H1 (cell line): Measurements from ENCODE around the gene MCHR1. TPM values are rescaled to one million over a fixed set of nuclear protein-coding genes. Genes with fewer than 3 reads are reported as not detected.
A peak's percentile ranks its signal among the peaks of the same experiment; 100 is the strongest.

Experiments used
- CTCF ChIA-PET: fragments of 300-600 bp; sonication (Branson Sonifier 250); formaldehyde crosslinking; loops from one replicate; lab custom pipeline; 2021; ENCODE audit not compliant: partially characterized antibody; lab: Charles Lee
- POLR2A ChIA-PET: fragments of 300-600 bp; sonication (Branson Sonifier 250); formaldehyde crosslinking; loops from one replicate; lab custom pipeline; 2021; ENCODE audit warnings: inconsistent platforms; ENCODE audit not compliant: partially characterized antibody; lab: Charles Lee
- DNase-seq, 2 experiments: peaks; one replicate each; pipeline versions ENCODE4 v3.0.0 to v3.0.0-alpha.2; 2010 to 2022; ENCODE audit warnings: low spot score in 2 of 2, low read depth in 1 of 2, mixed read lengths in 1 of 2
- FAIRE-seq: peaks from 2 replicates; lab custom pipeline; 2011; peaks lifted over from hg19 to GRCh38; lab: Jason Lieb, UNC
- H2AFZ ChIP-seq: 2 replicates; pipeline ENCODE4 v1.8.1; 2012; ENCODE audit warnings: low read length, inconsistent platforms
- H2AK5ac ChIP-seq: 2 replicates; pipeline ENCODE4 v1.6.1; 2013; ENCODE audit warnings: low read depth, low read length
- H2BK120ac ChIP-seq: replicated peaks from 2 replicates; pipeline ENCODE3; 2013; ENCODE audit warnings: low read depth, low read length, inconsistent platforms
- H2BK12ac ChIP-seq: 2 replicates; pipeline ENCODE4 v1.6.1; 2013; ENCODE audit warnings: low read depth, low read length
- H2BK15ac ChIP-seq: 2 replicates; pipeline ENCODE4 v1.6.1; 2013; ENCODE audit warnings: low read length
- H2BK20ac ChIP-seq: 2 replicates; pipeline ENCODE4 v1.6.1; 2013; ENCODE audit warnings: low read length
- H2BK5ac ChIP-seq: 2 replicates; pipeline ENCODE4 v1.6.1; 2013; ENCODE audit warnings: low read depth, low read length
- H3K14ac ChIP-seq: 2 replicates; pipeline ENCODE4 v1.6.1; 2013; ENCODE audit warnings: inconsistent platforms; ENCODE audit not compliant: insufficient read length
- H3K18ac ChIP-seq: 2 replicates; pipeline ENCODE4 v1.6.1; 2013; ENCODE audit warnings: low read length; ENCODE audit errors: extremely low read depth
- H3K23ac ChIP-seq: 2 replicates; pipeline ENCODE4 v1.6.1; 2013; ENCODE audit warnings: inconsistent platforms; ENCODE audit not compliant: insufficient read length
- H3K23me2 ChIP-seq: 2 replicates; pipeline ENCODE4 v1.6.1; 2013; ENCODE audit warnings: low read depth, low read length
- H3K27ac ChIP-seq: 2 replicates; pipeline ENCODE4 v1.6.1; 2011; ENCODE audit warnings: low read depth, low read length, inconsistent platforms
- H3K27me3 ChIP-seq, 4 experiments: replicated peaks in 1 of 4; 1 replicate in 1 of 4; 2 replicates in 3 of 4; pipeline versions ENCODE4 v1.6.1 to v1.8.1; 2011 to 2013; ENCODE audit warnings: low read length in 3 of 4, mild to moderate bottlenecking in 3 of 4, inconsistent platforms in 2 of 4, mixed read lengths in 2 of 4, moderate library complexity in 1 of 4; ENCODE audit not compliant: control insufficient read depth in 3 of 4, insufficient read depth in 3 of 4; ENCODE audit errors: extremely low read depth in 1 of 4
- H3K36me3 ChIP-seq, 4 experiments: 2 replicates each; pipeline versions ENCODE4 v1.6.1 to v1.8.1; 2011 to 2013; ENCODE audit warnings: mild to moderate bottlenecking in 4 of 4, low read length in 3 of 4, moderate library complexity in 2 of 4, control low read depth in 1 of 4, inconsistent platforms in 1 of 4; ENCODE audit not compliant: insufficient read depth in 4 of 4, control insufficient read depth in 2 of 4
- H3K4ac ChIP-seq: replicated peaks from 2 replicates; pipeline ENCODE3; 2013; ENCODE audit warnings: low read length, low read depth, mixed read lengths, inconsistent platforms; ENCODE audit not compliant: insufficient read length
- H3K4me1 ChIP-seq, 4 experiments: replicated peaks in 1 of 4; 1 replicate in 1 of 4; 2 replicates in 3 of 4; pipeline versions ENCODE4 v1.6.1 to v1.8.1; 2011 to 2013; ENCODE audit warnings: low read length in 3 of 4, inconsistent platforms in 2 of 4, mixed read lengths in 1 of 4; ENCODE audit not compliant: insufficient read depth in 4 of 4, control insufficient read depth in 3 of 4
- H3K4me2 ChIP-seq, 2 experiments: 2 replicates each; pipeline versions ENCODE4 v1.6.1 to v1.8.1; 2011 to 2013; ENCODE audit warnings: low read depth in 2 of 2, low read length in 2 of 2, control low read depth in 1 of 2, inconsistent platforms in 1 of 2, mild to moderate bottlenecking in 1 of 2; ENCODE audit not compliant: insufficient read depth in 1 of 2
- H3K4me3 ChIP-seq, 4 experiments: fragments of 200-600, 300-600 bp in 1 of 4; sonication (generic), shearing (Covaris generic), sonication (Bioruptor Twin) in 1 of 4; 2 replicates each; pipeline versions ENCODE4 v1.5.1 to v1.8.1; 2011 to 2016; ENCODE audit warnings: low read length in 4 of 4, low read depth in 3 of 4, control low read depth in 2 of 4, inconsistent platforms in 2 of 4, mild to moderate bottlenecking in 2 of 4, mixed read lengths in 1 of 4, moderate library complexity in 1 of 4; ENCODE audit not compliant: insufficient read depth in 2 of 4; ENCODE audit errors: extremely low read depth in 1 of 4
- H3K56ac ChIP-seq: replicated peaks from 2 replicates; pipeline ENCODE3; 2013; ENCODE audit warnings: low read depth, mild to moderate bottlenecking, mixed read lengths, low read length, inconsistent platforms; ENCODE audit not compliant: insufficient read length
- H3K79me1 ChIP-seq: 2 replicates; pipeline ENCODE4 v1.6.1; 2013; ENCODE audit warnings: low read depth, low read length, control low read depth
- H3K79me2 ChIP-seq, 2 experiments: 2 replicates each; pipeline versions ENCODE4 v1.6.1 to v1.8.1; 2012 to 2013; ENCODE audit warnings: low read length in 2 of 2, mild to moderate bottlenecking in 2 of 2, inconsistent platforms in 1 of 2; ENCODE audit not compliant: insufficient read depth in 2 of 2, control insufficient read depth in 1 of 2
- H3K9ac ChIP-seq, 4 experiments: replicated peaks in 1 of 4; 1 replicate in 1 of 4; 2 replicates in 3 of 4; pipeline versions ENCODE4 v1.6.1 to v1.8.1; 2011 to 2013; ENCODE audit warnings: low read depth in 3 of 4, low read length in 3 of 4, control low read depth in 2 of 4, mild to moderate bottlenecking in 2 of 4, moderate library complexity in 2 of 4, inconsistent platforms in 1 of 4; ENCODE audit errors: extremely low read depth in 1 of 4
- H3K9me3 ChIP-seq, 2 experiments: 2 replicates each; pipeline versions ENCODE4 v1.6.1 to v1.8.1; 2012 to 2013; ENCODE audit warnings: mild to moderate bottlenecking in 2 of 2, moderate library complexity in 2 of 2, control low read depth in 1 of 2, inconsistent platforms in 1 of 2, low read depth in 1 of 2, low read length in 1 of 2, mixed read lengths in 1 of 2; ENCODE audit not compliant: insufficient read depth in 2 of 2
- H4K20me1 ChIP-seq, 2 experiments: replicated peaks in 1 of 2; 2 replicates each; pipeline versions ENCODE3 to v1.8.1; 2011 to 2013; ENCODE audit warnings: inconsistent platforms in 2 of 2, low read length in 2 of 2, mild to moderate bottlenecking in 1 of 2; ENCODE audit not compliant: insufficient read depth in 2 of 2, control insufficient read depth in 1 of 2
- H4K5ac ChIP-seq: 2 replicates; pipeline ENCODE4 v1.6.1; 2013; ENCODE audit warnings: low read length, low read depth, mixed read lengths, inconsistent platforms; ENCODE audit not compliant: insufficient read length
- H4K8ac ChIP-seq: 2 replicates; pipeline ENCODE4 v1.8.0; 2013; ENCODE audit warnings: mild to moderate bottlenecking, moderate library complexity, low read length, inconsistent platforms; ENCODE audit not compliant: insufficient read depth; ENCODE audit errors: extremely low read depth
- H4K91ac ChIP-seq: replicated peaks from 2 replicates; pipeline ENCODE3; 2013; ENCODE audit warnings: low read length, mixed read lengths, inconsistent platforms; ENCODE audit not compliant: insufficient read length
- CHD2 ChIP-seq: IDR thresholded peaks from 2 replicates; pipeline ENCODE4 v1.6.1; 2012; ENCODE audit warnings: low read length, improper control_type of control experiment
- CTBP2 ChIP-seq: IDR thresholded peaks from 2 replicates; pipeline ENCODE4 v1.7.0; 2011; ENCODE audit warnings: borderline replicate concordance, mild to moderate bottlenecking, moderate library complexity, mixed read lengths, low read length; ENCODE audit not compliant: insufficient read depth, insufficient read length
- CTCF ChIP-seq, 3 experiments: IDR thresholded peaks; 1 replicate in 2 of 3; 2 replicates in 1 of 3; pipeline versions ENCODE4 v1.5.1 to v1.6.1; 2011; ENCODE audit warnings: low read length in 3 of 3, mild to moderate bottlenecking in 3 of 3, inconsistent platforms in 2 of 3, low read depth in 1 of 3, moderate library complexity in 1 of 3; ENCODE audit not compliant: insufficient read depth in 1 of 3; ENCODE audit errors: control extremely low read depth in 1 of 3
- RAD21 ChIP-seq, 2 experiments: IDR thresholded peaks in 1 of 2; conservative IDR thresholded peaks in 1 of 2; 2 replicates each; pipeline ENCODE4 v1.6.1; 2011; ENCODE audit warnings: low read depth in 2 of 2, low read length in 2 of 2, improper control_type of control experiment in 1 of 2, inconsistent platforms in 1 of 2, mild to moderate bottlenecking in 1 of 2, moderate library complexity in 1 of 2
- TAF1 ChIP-seq: IDR thresholded peaks from 2 replicates; pipeline ENCODE4 v1.6.1; 2011; ENCODE audit warnings: mild to moderate bottlenecking, low read depth, low read length
- WGBS, 2 experiments: shearing (Covaris generic) in 1 of 2; methylation state at CpG; one replicate each; pipeline versions ENCODE4 v1.1.6 to v1.1.7; 2013 to 2015; ENCODE audit warnings: low lambda C conversion rate in 2 of 2, mixed read lengths in 2 of 2, inconsistent platforms in 1 of 2, low coverage in 1 of 2, missing lambda C conversion rate in 1 of 2; ENCODE audit not compliant: insufficient replicate concordance in 2 of 2, insufficient coverage in 1 of 2, insufficient read length in 1 of 2; ENCODE audit errors: extremely low coverage in 1 of 2, missing lambda C conversion rate in 1 of 2; 5-methylcytosine and 5-hydroxymethylcytosine counted together
- polyA plus RNA-seq, 7 experiments: library from polyadenylated mRNA; depleted of rRNA in 3 of 7; stranded (reverse) in 5 of 7; unstranded in 2 of 7; fragments of >200 nt in 5 of 7; fragments of 200-250 nt in 2 of 7; gene quantifications; 1 replicate in 5 of 7; 2 replicates in 1 of 7; 4 replicates in 1 of 7; pipeline versions ENCODE4 v1.2.1 to v1.2.3, GENCODE V29; 2011 to 2013; ENCODE audit warnings: missing spikeins in 2 of 7, mixed read lengths in 2 of 7
- total RNA-seq: library from RNA; stranded (reverse); fragmentation: NEBNext Ultra II Directional; extraction: Animal tissue kit (Norgen Biotek cat#: 25700); gene quantifications from 2 replicates; pipeline ENCODE4 v1.2.1, GENCODE V29; 2021

MCHR1 gene
- total and polyA plus RNA-seq, 2 of the 8 experiments (the other 6 are each of a cell fraction or from before 2014, with no cell fraction given): 0.91 to 7.6 TPM

- H4K20me1 ChIP-seq: no peaks in the 10 kb centered on the region
- no peak overlapping the region for H2BK120ac ChIP-seq
- H3K27me3 ChIP-seq: no peaks in the 10 kb centered on the region
- H3K79me1 ChIP-seq: no peaks in the 10 kb centered on the region
- TF ChIP-seq RAD21 (IDR thresholded peaks at IDR 0.05 in 1 of 2, conservative IDR thresholded peaks at IDR 0.05 in 1 of 2; ENCODE audit: low read depth in 2 of 2, low read length in 2 of 2): peak; percentile 46 to 53
- peak; percentile 11 to 32 (median 18); a peak in 2 of 4 replicates for TF ChIP-seq CTCF (IDR thresholded peaks at IDR 0.05; ENCODE audit: control extremely low read depth in 1 of 3, insufficient read depth in 1 of 3, low read depth in 1 of 3, low read length in 3 of 3)
- no peak for TF ChIP-seq TAF1
- TF ChIP-seq CHD2: no peak
- no peak for TF ChIP-seq CTBP2
- H4K5ac ChIP-seq: no peak overlapping the region
- no peaks in the 10 kb centered on the region for H3K9me3 ChIP-seq
- no peak for DNase-seq
- H3K14ac ChIP-seq: no peak overlapping the region
- H3K4me3 ChIP-seq: no peak overlapping the region
- H3K23ac ChIP-seq: no peak overlapping the region
- CTCF ChIA-PET: interaction anchor here (0.6 to 4.6 kb wide), 19 partner anchors 10 to 257 kb away, joined by 3 to 20 read pairs (median 4); no protein-coding TSS in a partner anchor
- no peak overlapping the region; the same call in 1 of the 2 replicates for H2BK20ac ChIP-seq
- no peak overlapping the region for H3K56ac ChIP-seq
- no peak overlapping the region for H3K4me2 ChIP-seq
- peak overlapping the region; percentile 72; the same call in 1 of the 2 replicates for H2AFZ ChIP-seq
- H3K79me2 ChIP-seq: no peaks in the 10 kb centered on the region
- no peak overlapping the region; the same call in 1 of the 2 replicates for H2BK15ac ChIP-seq
- H4K91ac ChIP-seq: peak overlapping the region; percentile 51
- peak overlapping the region; percentile 61; the same call in 1 of the 2 replicates for H2BK5ac ChIP-seq
- H3K9ac ChIP-seq: no peak overlapping the region
- peaks cover 0 to 5% (median 2%) of the 10 kb centered on the region in 4 experiments; a peak in 3 of 7 replicates for H3K4me1 ChIP-seq
- H3K27ac ChIP-seq: no peak overlapping the region
- WGBS, 2 experiments: 89% methylated on average over 11 of the region's 11 CpGs; no CpG with 5 or more reads in 1 of the 2 experiments
- H2AK5ac ChIP-seq: no peak overlapping the region
- H3K4ac ChIP-seq: no peak overlapping the region
- peak overlapping the region; percentile 35; the same call in 1 of the 2 replicates for H2BK12ac ChIP-seq
- no peak for FAIRE-seq
- H3K23me2 ChIP-seq: no peaks in the 10 kb centered on the region
- H3K36me3 ChIP-seq: no peaks in the 10 kb centered on the region
- no peak overlapping the region for H3K18ac ChIP-seq
- POLR2A ChIA-PET: interaction anchor here (1.3 kb wide), 1 partner anchor 28 kb away, joined by 3 read pairs; no protein-coding TSS in a partner anchor
- H4K8ac ChIP-seq: peak overlapping the region; percentile 65; the same call in 1 of the 2 replicates
Observed at GRCh38 chr22:40654522-40655167, 24.6 kb upstream of the MCHR1 start.
